A673 (cell line): ENCODE results near the gene EFR3B.

Experiments
- CTCF ChIP-seq: fragments of 300-800, 200-600 bp; sonication (generic); conservative IDR thresholded peaks from 2 replicates; pipeline ENCODE4 v1.5.1; 2017; ENCODE audit warnings: low read depth, mild to moderate bottlenecking, antibody characterized with exemption, low read length, moderate library complexity, mixed read lengths
- EZH2 ChIP-seq: fragments of 200-600 bp; sonication (generic); IDR thresholded peaks from 2 replicates; pipeline ENCODE4 v1.6.1; 2017; ENCODE audit warnings: borderline replicate concordance, low read depth, mild to moderate bottlenecking, mixed read lengths, antibody characterized with exemption, low read length; ENCODE audit not compliant: poor library complexity, severe bottlenecking

DNA sequence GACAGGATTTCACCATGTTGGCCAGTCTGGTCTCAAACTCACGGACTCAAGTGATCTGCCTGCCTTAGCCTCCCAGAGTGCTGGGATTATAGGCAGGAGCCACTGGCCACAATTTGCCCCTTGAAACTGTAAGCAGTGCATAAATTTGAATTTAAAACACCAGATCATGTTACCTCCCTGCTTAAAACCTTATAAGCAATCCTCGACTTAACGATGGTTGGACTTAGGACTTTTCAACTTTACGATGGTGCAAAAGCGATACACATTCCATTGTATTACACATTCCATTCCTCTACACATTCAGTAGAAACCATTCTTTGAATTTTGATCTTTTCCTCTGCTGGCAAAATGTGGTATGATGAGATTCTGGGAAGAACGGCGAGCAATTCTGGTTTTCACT lies 23.2 kb upstream of the EFR3B start:
- no peak for TF ChIP-seq CTCF
- TF ChIP-seq EZH2 = no peak
